Loucy (cell line): Measurements from ENCODE around the gene TLN1.

Experiments used
- CTCF ChIP-seq: fragments of 200-600 bp; sonication (generic); conservative IDR thresholded peaks from 2 replicates; pipeline ENCODE4 v1.5.1; 2014; ENCODE audit warnings: mild to moderate bottlenecking, antibody characterized with exemption, low read length
- EZH2phosphoT487 ChIP-seq: fragments of 200-600 bp; IDR thresholded peaks from 2 replicates; pipeline ENCODE4 v1.6.1; 2018; ENCODE audit warnings: antibody characterized with exemption, mild to moderate bottlenecking, moderate library complexity, borderline replicate concordance

GRCh38 chr9:35687306-35687705 is 44.7 kb downstream of the TLN1 start:
- TF ChIP-seq CTCF (no peak), EZH2phosphoT487 (no peak)
